A549 (cell line): ENCODE results near the gene VWA5B1. TPM values are rescaled to one million over a fixed set of nuclear protein-coding genes. Genes with fewer than 3 reads are reported as not detected.

ENCODE experiments used
- ATAC-seq, 2 experiments: fragments of 200-7000 bp in 1 of 2; fragments of >200 bp in 1 of 2; cut with Nextera tagmentation in 1 of 2; cut with Tn5 transposase in 1 of 2; 3 replicates each; pipeline versions ENCODE4 v1.8.0 to v1.9.1; 2018 to 2020; ENCODE audit warnings: mild to moderate bottlenecking in 1 of 2, moderate library complexity in 1 of 2
- CTCF ChIA-PET: fragments of 300-600 bp; sonication (Branson Sonifier 250); formaldehyde crosslinking; extraction: SDS; loops from one replicate; lab custom pipeline; 2021; ENCODE audit warnings: antibody characterized with exemption, inconsistent platforms; lab: Yijun Ruan, JAX
- POLR2A ChIA-PET: fragments of 350-600 bp; formaldehyde crosslinking; extraction: SDS; loops from one replicate; lab custom pipeline; 2021; ENCODE audit warnings: antibody characterized with exemption, inconsistent platforms; lab: Yijun Ruan, JAX
- DNase-seq, 2 experiments: peaks; one replicate each; pipeline versions ENCODE4 v3.0.0 to v3.0.0-alpha.2; 2011 to 2016; ENCODE audit warnings: low read depth in 1 of 2, low spot score in 1 of 2
- FAIRE-seq: peaks from 2 replicates; lab custom pipeline; 2011; peaks lifted over from hg19 to GRCh38; lab: Jason Lieb, UNC
- H3K27ac ChIP-seq, 2 experiments: fragments of >200 bp; sonication (Bioruptor Twin); formaldehyde crosslinking; 3 replicates each; pipeline ENCODE4 v1.5.1; 2016 to 2017
- H3K4me1 ChIP-seq: fragments of >200 bp; sonication (Bioruptor Twin); formaldehyde crosslinking; 3 replicates; pipeline ENCODE4 v1.6.1; 2016
- H3K4me2 ChIP-seq: fragments of >200 bp; sonication (Bioruptor Twin); formaldehyde crosslinking; 3 replicates; pipeline ENCODE4 v1.6.1; 2016
- H3K4me3 ChIP-seq: fragments of >200 bp; sonication (Bioruptor Twin); formaldehyde crosslinking; 3 replicates; pipeline ENCODE4 v1.5.1; 2016
- H3K9me3 ChIP-seq: fragments of >200 bp; sonication (Bioruptor Twin); formaldehyde crosslinking; 3 replicates; pipeline ENCODE4 v1.6.1; 2016
- BCL3 ChIP-seq: fragments of >200 bp; sonication (Bioruptor Twin); formaldehyde crosslinking; IDR thresholded peaks from 3 replicates; pipeline ENCODE4 v1.6.1; 2016
- CEBPB ChIP-seq, 2 experiments: fragments of >200 bp in 1 of 2; sonication (Bioruptor Twin) in 1 of 2; formaldehyde crosslinking in 1 of 2; IDR thresholded peaks; 2 replicates each; pipeline ENCODE4 v1.6.1; 2012 to 2016
- ESRRA ChIP-seq: fragments of 150-350 bp; IDR thresholded peaks from 2 replicates; pipeline ENCODE4 v1.6.1; 2014; ENCODE audit warnings: mild to moderate bottlenecking, low read length, borderline replicate concordance
- FOSB ChIP-seq: fragments of 250-450 bp; sonication (Bioruptor Pico); IDR thresholded peaks from 2 replicates; pipeline ENCODE4 v1.5.0; 2020; ENCODE audit warnings: mild to moderate bottlenecking, moderate library complexity
- FOXS1 ChIP-seq: fragments of 250-450 bp; sonication (Bioruptor Pico); IDR thresholded peaks from 2 replicates; pipeline ENCODE4 v1.5.0; 2020; ENCODE audit warnings: mild to moderate bottlenecking, moderate library complexity
- GATA3 ChIP-seq: IDR thresholded peaks from 2 replicates; pipeline ENCODE4 v1.6.1; 2012; ENCODE audit warnings: borderline replicate concordance
- HDAC2 ChIP-seq: fragments of 200-600 bp; sonication (generic); IDR thresholded peaks from 2 replicates; pipeline ENCODE4 v1.6.1; 2016
- HEYL ChIP-seq: fragments of 250-450 bp; sonication (Bioruptor Pico); IDR thresholded peaks from 2 replicates; pipeline ENCODE4 v1.8.0; 2021; ENCODE audit warnings: mild to moderate bottlenecking, moderate library complexity
- HOXA7 ChIP-seq: fragments of 250-450 bp; sonication (Bioruptor Pico); IDR thresholded peaks from 2 replicates; pipeline ENCODE4 v1.5.0; 2020; ENCODE audit warnings: mild to moderate bottlenecking, moderate library complexity
- JUN ChIP-seq, 2 experiments: fragments of >200 bp; sonication (Bioruptor Twin); formaldehyde crosslinking; IDR thresholded peaks; 2 replicates in 1 of 2; 3 replicates in 1 of 2; pipeline ENCODE4 v1.6.1; 2016 to 2017
- MYC ChIP-seq: IDR thresholded peaks from 2 replicates; pipeline ENCODE4 v1.6.1; 2012; ENCODE audit warnings: mild to moderate bottlenecking, inconsistent platforms, low read length, improper control_type of control experiment, borderline replicate concordance
- POLR2AphosphoS2 ChIP-seq: conservative IDR thresholded peaks from 2 replicates; pipeline ENCODE4 v1.6.1; 2012; ENCODE audit warnings: low read length, improper control_type of control experiment, inconsistent platforms
- RAD21 ChIP-seq, 2 experiments: fragments of >200 bp in 1 of 2; sonication (Bioruptor Twin) in 1 of 2; formaldehyde crosslinking in 1 of 2; IDR thresholded peaks in 1 of 2; conservative IDR thresholded peaks in 1 of 2; 2 replicates in 1 of 2; 3 replicates in 1 of 2; pipeline ENCODE4 v1.6.1; 2012 to 2018; ENCODE audit warnings: inconsistent platforms in 1 of 2
- RARB ChIP-seq: fragments of 250-450 bp; sonication (Bioruptor Pico); IDR thresholded peaks from 2 replicates; pipeline ENCODE4 v1.8.0; 2021; ENCODE audit warnings: mild to moderate bottlenecking, moderate library complexity
- RNF2 ChIP-seq: fragments of 200-600 bp; sonication (generic); IDR thresholded peaks from 2 replicates; pipeline ENCODE4 v1.6.1; 2016; ENCODE audit warnings: low read depth, mild to moderate bottlenecking, antibody characterized with exemption, moderate library complexity, borderline replicate concordance
- SREBF2 ChIP-seq: fragments of 450-650 bp; IDR thresholded peaks from 2 replicates; pipeline ENCODE4 v1.6.1; 2014; ENCODE audit warnings: mild to moderate bottlenecking, moderate library complexity
- ZC3H11A ChIP-seq: fragments of 450-650 bp; IDR thresholded peaks from 2 replicates; pipeline ENCODE4 v1.6.1; 2014; ENCODE audit warnings: antibody characterized with exemption, mild to moderate bottlenecking
- ZFP36 ChIP-seq: fragments of 450-650 bp; IDR thresholded peaks from 2 replicates; pipeline ENCODE4 v1.6.1; 2014; ENCODE audit warnings: borderline replicate concordance; ENCODE audit not compliant: partially characterized antibody
- WGBS: methylation state at CpG from one replicate; pipeline ENCODE4 v1.1.6; 2017; ENCODE audit errors: missing lambda C conversion rate; 5-methylcytosine and 5-hydroxymethylcytosine counted together
- polyA plus RNA-seq, 4 experiments: library from polyadenylated mRNA; depleted of rRNA in 3 of 4; stranded (reverse); fragments of >200 nt; fragmentation: RNase III in 1 of 4; extraction: RNeasy Plus Mini Kit Qiagen cat#74134 plus additional on column Dnase treatment in 1 of 4; gene quantifications; 2 replicates in 3 of 4; 3 replicates in 1 of 4; pipeline ENCODE4 v1.2.3, GENCODE V29; 2011 to 2017
- TF ChIP-seq, protein P1 (sequence below): fragments of 200-600 bp; sonication (generic); IDR thresholded peaks from 2 replicates; pipeline ENCODE4 v1.6.1; 2016; ENCODE audit warnings: antibody characterized with exemption, mild to moderate bottlenecking, moderate library complexity
- TF ChIP-seq, protein P2 (sequence below): IDR thresholded peaks from 2 replicates; pipeline ENCODE4 v1.6.1; 2012; ENCODE audit warnings: low read depth, borderline replicate concordance

The VWA5B1 gene
- polyA plus RNA-seq, 2 of the 4 experiments (the other 2 are of a cell fraction): not detected

GRCh38 chr1:20275319-20275925, 15.3 kb upstream of the VWA5B1 start:
- Histone ChIP-seq H3K4me2 (no peak overlapping the region), H3K9me3 (no peaks in the 10 kb centered on the region), H3K27ac (no peak overlapping the region), H3K4me1 (no peaks in the 10 kb centered on the region; the same call in 2 of the 3 replicates), H3K4me3 (no peak overlapping the region)
- POLR2A ChIA-PET: no interaction called here
- FAIRE-seq (no peak), DNase-seq (no peak), ATAC-seq (no peak)
- WGBS: 51% methylated on average over 6 of the region's 7 CpGs
- no peak for TF ChIP-seq CEBPB (IDR thresholded peaks at IDR 0.05)
- CTCF ChIA-PET: interaction anchor here (0.6 kb wide), 1 partner anchor 13 kb away, joined by 3 read pairs; no protein-coding TSS in a partner anchor

DNA sequence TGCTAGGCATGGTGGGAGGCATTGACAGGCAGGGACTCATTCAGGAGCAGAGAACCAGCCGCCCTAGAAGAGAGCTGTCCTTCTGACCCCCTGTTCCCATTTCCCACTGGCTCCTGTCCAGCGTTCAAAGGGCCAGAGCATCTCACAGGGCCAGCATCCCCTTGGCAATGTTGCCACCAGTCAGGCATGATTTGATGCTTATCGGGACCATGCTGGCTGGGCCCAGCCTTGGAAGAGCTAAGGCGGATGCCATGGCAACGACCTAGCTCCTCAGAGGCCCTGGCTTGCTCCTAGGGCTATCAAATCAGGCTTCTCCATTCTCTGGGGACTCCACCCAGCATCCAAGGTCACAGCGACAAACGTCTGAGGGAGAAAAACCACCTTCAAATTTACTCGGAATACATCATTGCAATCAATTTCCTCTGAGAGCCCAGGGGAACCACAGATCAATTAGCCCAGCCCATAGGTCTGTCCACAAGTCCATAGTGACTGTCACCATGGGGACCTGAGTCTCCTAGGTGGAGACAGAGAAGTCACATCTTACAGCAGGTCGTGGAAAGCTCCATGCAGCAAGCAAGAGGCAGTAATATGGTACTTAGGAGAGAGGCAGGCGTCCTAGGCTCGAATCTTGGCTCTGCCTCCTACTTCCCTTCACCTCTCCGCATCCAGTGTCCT, 14.1 kb upstream of the VWA5B1 start:
- CTCF ChIA-PET: no interaction called here
- H3K27ac ChIP-seq: no peak overlapping the region
- no peaks in the 10 kb centered on the region for H3K9me3 ChIP-seq
- H3K4me2 ChIP-seq: no peak overlapping the region
- H3K4me3 ChIP-seq: no peak overlapping the region
- WGBS: 48% methylated on average over 8 of the region's 12 CpGs
- FAIRE-seq (no peak), ATAC-seq (no peak), DNase-seq (no peak)
- TF ChIP-seq JUN (IDR thresholded peaks at IDR 0.05) (no peak), RAD21 (conservative IDR thresholded peaks at IDR 0.05 in 1 of 2, IDR thresholded peaks at IDR 0.05 in 1 of 2) (no peak), CEBPB (IDR thresholded peaks at IDR 0.05) (no peak), POLR2AphosphoS2 (no peak), HDAC2 (no peak), SREBF2 (no peak), MYC (no peak), HEYL (CRISPR knock-in tag) (no peak), RNF2 (no peak), FOSB (CRISPR knock-in tag) (no peak), GATA3 (no peak), HOXA7 (CRISPR knock-in tag) (no peak), ESRRA (no peak), ZC3H11A (no peak), BCL3 (no peak), ZFP36 (no peak), FOXS1 (no peak), RARB (CRISPR knock-in tag) (no peak)
- TF ChIP-seq, protein P1, sequence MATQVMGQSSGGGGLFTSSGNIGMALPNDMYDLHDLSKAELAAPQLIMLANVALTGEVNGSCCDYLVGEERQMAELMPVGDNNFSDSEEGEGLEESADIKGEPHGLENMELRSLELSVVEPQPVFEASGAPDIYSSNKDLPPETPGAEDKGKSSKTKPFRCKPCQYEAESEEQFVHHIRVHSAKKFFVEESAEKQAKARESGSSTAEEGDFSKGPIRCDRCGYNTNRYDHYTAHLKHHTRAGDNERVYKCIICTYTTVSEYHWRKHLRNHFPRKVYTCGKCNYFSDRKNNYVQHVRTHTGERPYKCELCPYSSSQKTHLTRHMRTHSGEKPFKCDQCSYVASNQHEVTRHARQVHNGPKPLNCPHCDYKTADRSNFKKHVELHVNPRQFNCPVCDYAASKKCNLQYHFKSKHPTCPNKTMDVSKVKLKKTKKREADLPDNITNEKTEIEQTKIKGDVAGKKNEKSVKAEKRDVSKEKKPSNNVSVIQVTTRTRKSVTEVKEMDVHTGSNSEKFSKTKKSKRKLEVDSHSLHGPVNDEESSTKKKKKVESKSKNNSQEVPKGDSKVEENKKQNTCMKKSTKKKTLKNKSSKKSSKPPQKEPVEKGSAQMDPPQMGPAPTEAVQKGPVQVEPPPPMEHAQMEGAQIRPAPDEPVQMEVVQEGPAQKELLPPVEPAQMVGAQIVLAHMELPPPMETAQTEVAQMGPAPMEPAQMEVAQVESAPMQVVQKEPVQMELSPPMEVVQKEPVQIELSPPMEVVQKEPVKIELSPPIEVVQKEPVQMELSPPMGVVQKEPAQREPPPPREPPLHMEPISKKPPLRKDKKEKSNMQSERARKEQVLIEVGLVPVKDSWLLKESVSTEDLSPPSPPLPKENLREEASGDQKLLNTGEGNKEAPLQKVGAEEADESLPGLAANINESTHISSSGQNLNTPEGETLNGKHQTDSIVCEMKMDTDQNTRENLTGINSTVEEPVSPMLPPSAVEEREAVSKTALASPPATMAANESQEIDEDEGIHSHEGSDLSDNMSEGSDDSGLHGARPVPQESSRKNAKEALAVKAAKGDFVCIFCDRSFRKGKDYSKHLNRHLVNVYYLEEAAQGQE: no peak
- TF ChIP-seq, protein P2, sequence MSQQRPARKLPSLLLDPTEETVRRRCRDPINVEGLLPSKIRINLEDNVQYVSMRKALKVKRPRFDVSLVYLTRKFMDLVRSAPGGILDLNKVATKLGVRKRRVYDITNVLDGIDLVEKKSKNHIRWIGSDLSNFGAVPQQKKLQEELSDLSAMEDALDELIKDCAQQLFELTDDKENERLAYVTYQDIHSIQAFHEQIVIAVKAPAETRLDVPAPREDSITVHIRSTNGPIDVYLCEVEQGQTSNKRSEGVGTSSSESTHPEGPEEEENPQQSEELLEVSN: no peak
- POLR2A ChIA-PET: no interaction called here
- H3K4me1 ChIP-seq: no peaks in the 10 kb centered on the region; the same call in 2 of the 3 replicates
